ENCODE results near the gene ACAP3. TPM values are rescaled to one million over a fixed set of nuclear protein-coding genes. Genes with fewer than 3 reads are reported as not detected.

The ACAP3 gene
- total RNA-seq, 1 donor from 2014 or later, result 93.9 TPM

GRCh38 chr1:1337793-1338147 lies 30.0 kb upstream of the ACAP3 start:
- Mint-ChIP-seq H3K36me3 (peaks cover 10% of the 10 kb centered on the region), H3K27me3 (no peaks in the 10 kb centered on the region)
- no peak for DNase-seq (ENCODE audit: extremely low spot score, unreplicated experiment)

DNA sequence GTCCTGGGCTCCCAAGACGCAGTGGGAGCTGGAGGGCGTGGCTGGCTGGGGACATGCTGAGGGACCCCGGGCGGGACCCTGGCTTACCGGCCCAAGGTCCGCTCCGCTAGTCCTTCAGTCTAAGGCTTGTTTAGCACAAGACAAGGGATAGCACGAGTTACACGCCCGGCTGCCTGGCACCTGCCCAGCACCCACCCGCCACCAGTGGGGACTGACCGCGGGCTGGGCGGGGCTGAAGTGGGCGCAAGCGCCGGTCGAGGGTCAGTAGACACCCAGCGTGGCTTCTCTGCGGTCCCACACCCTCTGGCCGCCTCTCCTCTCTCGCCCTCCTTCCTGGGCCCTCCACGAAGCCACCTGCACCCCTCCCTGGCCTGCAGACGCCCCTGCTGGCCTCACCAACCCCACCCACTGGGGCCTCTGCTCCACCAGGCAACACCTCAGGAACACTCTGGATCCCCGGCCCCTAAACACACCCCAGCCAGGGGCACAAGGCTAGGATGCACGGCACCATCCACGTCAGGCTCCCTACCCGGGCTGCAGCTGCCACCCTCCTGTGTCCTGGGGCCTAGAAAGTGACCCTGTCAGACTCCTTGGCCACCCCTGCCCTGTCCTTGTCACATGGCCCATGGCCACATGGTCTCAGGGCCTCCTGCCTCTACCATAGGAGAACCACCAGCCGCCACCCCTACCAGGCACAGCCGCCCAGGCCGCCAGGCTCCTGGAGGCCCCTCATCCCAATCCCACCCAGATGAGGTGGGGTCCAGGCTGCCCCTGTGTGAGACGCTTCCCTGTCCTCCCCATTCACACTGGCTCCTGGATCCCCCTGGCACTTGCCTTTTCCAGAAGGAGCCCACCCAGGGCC lies 29.4 kb upstream of the ACAP3 start:
- no peaks in the 10 kb centered on the region for H3K9me3 Mint-ChIP-seq
- peaks cover 10% of the 10 kb centered on the region for H3K36me3 Mint-ChIP-seq
- no peak for DNase-seq (ENCODE audit: extremely low spot score, unreplicated experiment)
- H3K27me3 Mint-ChIP-seq, result no peaks in the 10 kb centered on the region
- no peak overlapping the region for H3K27ac Mint-ChIP-seq
- no peaks in the 10 kb centered on the region for H3K4me1 Mint-ChIP-seq (ENCODE audit: unreplicated experiment)
- H3K4me3 Mint-ChIP-seq, result no peak overlapping the region
- no peak for TF ChIP-seq CTCF (conservative IDR thresholded peaks at IDR 0.05)

More at GRCh38 chr1:1337793-1338147, 30.0 kb upstream of the ACAP3 start:
- no peaks in the 10 kb centered on the region for H3K9me3 Mint-ChIP-seq
- no peak for TF ChIP-seq CTCF (conservative IDR thresholded peaks at IDR 0.05)
- H3K4me1 Mint-ChIP-seq (ENCODE audit: unreplicated experiment), result no peaks in the 10 kb centered on the region
- H3K4me3 Mint-ChIP-seq, result no peak overlapping the region
- no peak overlapping the region for H3K27ac Mint-ChIP-seq

DNA sequence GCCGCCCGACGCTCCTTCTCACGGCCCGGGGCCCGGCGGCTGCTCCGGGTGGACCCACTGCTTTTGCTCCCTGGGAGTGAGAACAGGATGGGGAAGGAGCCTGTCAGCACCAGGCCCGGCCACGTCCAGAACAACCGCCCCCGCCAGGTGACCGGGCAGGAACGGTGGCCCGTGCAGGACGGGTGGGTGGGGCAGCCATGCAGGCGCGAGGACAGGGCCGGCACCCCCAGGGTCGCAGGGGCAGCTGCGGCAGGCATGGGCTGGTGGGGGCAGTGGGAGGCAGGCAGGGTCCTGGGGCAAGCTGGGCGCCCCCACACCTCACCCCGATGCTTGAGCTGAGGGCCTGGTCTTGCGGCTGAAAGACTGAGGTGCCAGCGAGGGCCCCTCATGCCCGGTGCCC lies 28.7 kb upstream of the ACAP3 start:
- Mint-ChIP-seq H3K4me3 (no peak overlapping the region), H3K4me1 (ENCODE audit: unreplicated experiment) (no peaks in the 10 kb centered on the region), H3K9me3 (no peaks in the 10 kb centered on the region), H3K27me3 (no peaks in the 10 kb centered on the region), H3K27ac (no peak overlapping the region), H3K36me3 (peaks cover 10% of the 10 kb centered on the region)
- no peak for DNase-seq (ENCODE audit: extremely low spot score, unreplicated experiment)
- no peak for TF ChIP-seq CTCF (conservative IDR thresholded peaks at IDR 0.05)

- no peak for TF ChIP-seq CTCF (conservative IDR thresholded peaks at IDR 0.05)
Observed at GRCh38 chr1:1335792-1336248, 28.1 kb upstream of the ACAP3 start.

DNA sequence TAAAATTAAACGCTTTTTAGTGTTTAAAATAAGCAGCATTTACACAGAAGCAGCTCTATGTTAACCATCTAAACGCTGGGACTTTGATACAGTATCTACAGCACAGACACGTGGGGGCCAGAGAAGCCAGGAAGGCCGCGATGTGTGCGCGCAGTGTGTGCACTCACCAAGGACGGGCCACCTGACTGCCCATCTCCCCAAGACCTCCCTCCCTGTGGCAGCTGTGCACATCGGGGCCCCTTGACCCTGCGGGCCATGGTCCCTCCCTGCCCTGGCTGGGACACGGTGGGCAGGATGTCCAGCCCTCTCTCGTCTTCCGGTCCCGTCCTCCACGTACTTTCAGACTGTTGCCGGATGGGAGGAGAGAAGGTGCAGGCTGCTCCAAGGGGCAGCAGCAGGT lies 27.6 kb upstream of the ACAP3 start:
- TF ChIP-seq CTCF (conservative IDR thresholded peaks at IDR 0.05), result no peak
- no peak overlapping the region for H3K4me3 Mint-ChIP-seq
- no peaks in the 10 kb centered on the region for H3K27me3 Mint-ChIP-seq
- no peak overlapping the region for H3K27ac Mint-ChIP-seq
- H3K9me3 Mint-ChIP-seq, result no peaks in the 10 kb centered on the region
- no peaks in the 10 kb centered on the region for H3K4me1 Mint-ChIP-seq (ENCODE audit: unreplicated experiment)
- H3K36me3 Mint-ChIP-seq, result no peaks in the 10 kb centered on the region
- DNase-seq (ENCODE audit: extremely low spot score, unreplicated experiment), result no peak

More at GRCh38 chr1:1335792-1336248, 28.1 kb upstream of the ACAP3 start:
- Mint-ChIP-seq H3K4me3 (no peak overlapping the region), H3K4me1 (ENCODE audit: unreplicated experiment) (no peaks in the 10 kb centered on the region), H3K27ac (no peak overlapping the region), H3K36me3 (peaks cover 4% of the 10 kb centered on the region), H3K9me3 (no peaks in the 10 kb centered on the region), H3K27me3 (no peaks in the 10 kb centered on the region)
- DNase-seq (ENCODE audit: extremely low spot score, unreplicated experiment), result no peak
